H9 (cell line): Measurements from ENCODE around the gene TESK1. TPM values are rescaled to one million over a fixed set of nuclear protein-coding genes. Genes with fewer than 3 reads are reported as not detected.

Experiments used
- DNase-seq: peaks from one replicate; pipeline ENCODE4 v3.0.0-alpha.2; 2017
- H2AFZ ChIP-seq: one replicate; pipeline ENCODE4 v1.6.1; 2013; ENCODE audit warnings: mild to moderate bottlenecking, low read length, control low read depth, moderate library complexity
- H2AK5ac ChIP-seq: 2 replicates; pipeline ENCODE4 v1.6.1; 2013; ENCODE audit warnings: low read length, control low read depth, mixed read lengths; ENCODE audit not compliant: insufficient read length
- H2BK120ac ChIP-seq: one replicate; pipeline ENCODE4 v1.6.1; 2013; ENCODE audit warnings: low read depth, mild to moderate bottlenecking, low read length, control low read depth, inconsistent platforms; ENCODE audit not compliant: poor library complexity, severe bottlenecking
- H2BK12ac ChIP-seq: 2 replicates; pipeline ENCODE4 v1.6.1; 2013; ENCODE audit warnings: low read length, control low read depth, mixed read lengths, low read depth; ENCODE audit not compliant: insufficient read length
- H2BK15ac ChIP-seq: 2 replicates; pipeline ENCODE4 v1.6.1; 2013; ENCODE audit warnings: low read depth, low read length, control low read depth
- H2BK20ac ChIP-seq: one replicate; pipeline ENCODE4 v1.6.1; 2013; ENCODE audit warnings: low read depth, mild to moderate bottlenecking, low read length, control low read depth, inconsistent platforms; ENCODE audit not compliant: poor library complexity, severe bottlenecking
- H2BK5ac ChIP-seq: 2 replicates; pipeline ENCODE4 v1.6.1; 2013; ENCODE audit warnings: low read length, control low read depth, mixed read lengths; ENCODE audit not compliant: insufficient read length
- H3K14ac ChIP-seq: 2 replicates; pipeline ENCODE4 v1.6.1; 2013; ENCODE audit warnings: low read length, control low read depth; ENCODE audit not compliant: insufficient read depth
- H3K18ac ChIP-seq: 2 replicates; pipeline ENCODE4 v1.6.1; 2013; ENCODE audit warnings: low read depth, mild to moderate bottlenecking, mixed read lengths, low read length, control low read depth; ENCODE audit not compliant: insufficient read length
- H3K23ac ChIP-seq: 2 replicates; pipeline ENCODE4 v1.6.1; 2013; ENCODE audit warnings: low read length, control low read depth, mixed read lengths, low read depth; ENCODE audit not compliant: insufficient read length
- H3K23me2 ChIP-seq: 2 replicates; pipeline ENCODE4 v1.6.1; 2013; ENCODE audit warnings: low read depth, mild to moderate bottlenecking, mixed read lengths, low read length, control low read depth; ENCODE audit not compliant: insufficient read length, poor library complexity, severe bottlenecking
- H3K27ac ChIP-seq: 2 replicates; pipeline ENCODE4 v1.5.1; 2013; ENCODE audit warnings: low read length, control low read depth, mixed read lengths, low read depth; ENCODE audit not compliant: insufficient read length
- H3K27me3 ChIP-seq: 2 replicates; pipeline ENCODE4 v1.6.1; 2013; ENCODE audit warnings: low read length, control low read depth, inconsistent platforms; ENCODE audit not compliant: insufficient read depth
- H3K4ac ChIP-seq: 2 replicates; pipeline ENCODE4 v1.6.1; 2013; ENCODE audit warnings: low read depth, mild to moderate bottlenecking, control low read depth, inconsistent platforms, low read length, moderate library complexity
- H3K4me1 ChIP-seq: 2 replicates; pipeline ENCODE4 v1.6.1; 2013; ENCODE audit warnings: low read length, control low read depth, inconsistent platforms; ENCODE audit not compliant: insufficient read depth
- H3K4me2 ChIP-seq: 2 replicates; pipeline ENCODE4 v1.6.1; 2013; ENCODE audit warnings: low read length, control low read depth, mixed read lengths; ENCODE audit not compliant: insufficient read length, insufficient read depth
- H3K56ac ChIP-seq: 2 replicates; pipeline ENCODE4 v1.6.1; 2013; ENCODE audit warnings: low read depth, mild to moderate bottlenecking, mixed read lengths, low read length, control low read depth; ENCODE audit not compliant: insufficient read length
- H3K79me1 ChIP-seq: 2 replicates; pipeline ENCODE4 v1.6.1; 2013; ENCODE audit warnings: low read depth, mild to moderate bottlenecking, moderate library complexity, low read length, control low read depth, inconsistent platforms; ENCODE audit not compliant: insufficient read depth, poor library complexity, severe bottlenecking
- H3K79me2 ChIP-seq: 2 replicates; pipeline ENCODE4 v1.6.1; 2013; ENCODE audit warnings: low read length, control low read depth, inconsistent platforms; ENCODE audit not compliant: insufficient read depth
- H3K9ac ChIP-seq: 2 replicates; pipeline ENCODE4 v1.6.1; 2013; ENCODE audit warnings: low read length, control low read depth, mixed read lengths; ENCODE audit not compliant: insufficient read length; ENCODE audit errors: extremely low read depth
- H3K9me3 ChIP-seq: one replicate; pipeline ENCODE4 v1.6.1; 2013; ENCODE audit warnings: low read depth, low read length, inconsistent platforms; ENCODE audit not compliant: control insufficient read depth
- H3T11ph ChIP-seq: one replicate; pipeline ENCODE4 v1.6.1; 2013; ENCODE audit warnings: mild to moderate bottlenecking, low read length, control low read depth, inconsistent platforms
- H4K20me1 ChIP-seq: one replicate; pipeline ENCODE4 v1.6.1; 2013; ENCODE audit not compliant: control insufficient read depth, insufficient read length, insufficient read depth
- H4K5ac ChIP-seq: 2 replicates; pipeline ENCODE4 v1.6.1; 2013; ENCODE audit warnings: low read depth, mild to moderate bottlenecking, mixed read lengths, low read length, control low read depth; ENCODE audit not compliant: insufficient read length
- H4K8ac ChIP-seq: replicated peaks from 2 replicates; pipeline ENCODE4 v1.6.1; 2013; ENCODE audit warnings: low read length, control low read depth, mixed read lengths, low read depth; ENCODE audit not compliant: insufficient read length
- H4K91ac ChIP-seq: 2 replicates; pipeline ENCODE4 v1.6.1; 2013; ENCODE audit warnings: low read depth, mild to moderate bottlenecking, moderate library complexity, mixed read lengths, low read length, control low read depth; ENCODE audit not compliant: insufficient read length
- H3K27ac Mint-ChIP-seq, 3 experiments: 2 replicates in 2 of 3; 3 replicates in 1 of 3; pipeline ENCODE4 v1.8.0; 2020 to 2021; ENCODE audit warnings: mixed read lengths in 3 of 3, mild to moderate bottlenecking in 1 of 3, moderate library complexity in 1 of 3
- H3K27me3 Mint-ChIP-seq: 2 replicates; pipeline ENCODE4 v1.8.0; 2021; ENCODE audit warnings: low read depth, mild to moderate bottlenecking, moderate library complexity, mixed read lengths
- H3K36me3 Mint-ChIP-seq, 3 experiments: 2 replicates in 2 of 3; 3 replicates in 1 of 3; pipeline ENCODE4 v1.8.0; 2020 to 2021; ENCODE audit warnings: low read depth in 3 of 3, mixed read lengths in 3 of 3; ENCODE audit not compliant: insufficient read depth in 1 of 3
- H3K4me1 Mint-ChIP-seq, 2 experiments: 2 replicates each; pipeline ENCODE4 v1.8.0; 2020; ENCODE audit warnings: mixed read lengths in 2 of 2
- H3K4me3 Mint-ChIP-seq, 2 experiments: 2 replicates in 1 of 2; 3 replicates in 1 of 2; pipeline ENCODE4 v1.8.0; 2020 to 2021; ENCODE audit warnings: mild to moderate bottlenecking in 2 of 2, mixed read lengths in 2 of 2, moderate library complexity in 1 of 2
- H3K9me3 Mint-ChIP-seq, 2 experiments: 2 replicates in 1 of 2; 3 replicates in 1 of 2; pipeline ENCODE4 v1.8.0; 2020; ENCODE audit warnings: mild to moderate bottlenecking in 2 of 2, mixed read lengths in 2 of 2, moderate library complexity in 1 of 2
- WGBS: extraction: QIAGEN DNeasy Blood & Tissue Kit; methylation state at CpG from one replicate; pipeline ENCODE4 v1.1.7; 2013; ENCODE audit warnings: missing lambda C conversion rate, low lambda C conversion rate, mixed read lengths; ENCODE audit not compliant: insufficient read length; ENCODE audit errors: extremely low coverage; 5-methylcytosine and 5-hydroxymethylcytosine counted together
- total RNA-seq: library from RNA; stranded (reverse); gene quantifications from 2 replicates; pipeline ENCODE4 v1.2.1, GENCODE V29; 2021
- TF ChIP-seq, protein P1 (sequence below): fragments of 200-600 bp; sonication (generic); conservative IDR thresholded peaks from 3 replicates; pipeline ENCODE4 v1.8.0; 2021; ENCODE audit warnings: antibody characterized with exemption, mild to moderate bottlenecking

The TESK1 gene
- total RNA-seq, 1 experiment from 2014 or later: 28.6 TPM

DNA sequence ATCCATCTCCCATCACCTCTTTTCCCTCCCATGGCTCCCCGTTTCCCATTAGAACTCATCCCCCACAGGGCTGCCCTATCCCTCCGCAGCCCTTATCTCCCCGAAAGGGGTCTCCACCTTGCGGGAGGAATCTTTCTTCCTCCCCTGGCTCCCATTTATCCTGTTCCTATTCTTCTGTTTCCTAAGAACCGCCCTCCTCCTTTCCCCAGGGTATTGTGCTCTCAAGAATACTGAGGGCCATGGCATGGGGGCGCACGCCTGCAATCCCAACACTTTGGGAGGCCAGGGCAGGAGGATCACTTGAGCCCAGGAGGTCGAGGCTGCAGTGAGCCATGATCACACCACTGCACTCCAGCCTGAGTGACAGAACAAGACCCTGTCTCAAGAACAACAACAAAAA lies 12.5 kb downstream of the TESK1 start:
- Mint-ChIP-seq H3K36me3 (no peaks in the 10 kb centered on the region), H3K27ac (no peak overlapping the region), H3K9me3 (no peaks in the 10 kb centered on the region; a peak in 1 of 5 replicates), H3K27me3 (peaks cover 42% of the 10 kb centered on the region), H3K4me3 (peak overlapping the region; percentile 76 to 79), H3K4me1 (peaks cover 15 to 18% of the 10 kb centered on the region in 2 experiments)
- Histone ChIP-seq H3K18ac (no peak overlapping the region), H4K91ac (no peak overlapping the region), H2BK20ac (no peak overlapping the region), H3K27ac (no peak overlapping the region), H2AFZ (peak overlapping the region; percentile 69), H3K79me2 (no peaks in the 10 kb centered on the region), H3K9ac (no peak overlapping the region), H3K27me3 (peaks cover 4% of the 10 kb centered on the region; the same call in 1 of the 2 replicates), H3T11ph (no peak overlapping the region), H3K9me3 (no peaks in the 10 kb centered on the region), H3K4me1 (no peaks in the 10 kb centered on the region; the same call in 1 of the 2 replicates), H2AK5ac (no peak overlapping the region), H4K5ac (no peak overlapping the region), H3K23ac (no peak overlapping the region), H3K23me2 (peaks cover 13% of the 10 kb centered on the region), H3K14ac (no peak overlapping the region), H2BK15ac (no peak overlapping the region), H3K4me2 (peak overlapping the region; percentile 77), H4K8ac (peak overlapping the region; percentile 50), H3K56ac (no peak overlapping the region), H2BK5ac (no peak overlapping the region), H3K4ac (no peak overlapping the region), H3K79me1 (no peaks in the 10 kb centered on the region), H2BK120ac (no peak overlapping the region), H2BK12ac (no peak overlapping the region), H4K20me1 (no peaks in the 10 kb centered on the region)
- DNase-seq: no peak
- TF ChIP-seq, protein P1, sequence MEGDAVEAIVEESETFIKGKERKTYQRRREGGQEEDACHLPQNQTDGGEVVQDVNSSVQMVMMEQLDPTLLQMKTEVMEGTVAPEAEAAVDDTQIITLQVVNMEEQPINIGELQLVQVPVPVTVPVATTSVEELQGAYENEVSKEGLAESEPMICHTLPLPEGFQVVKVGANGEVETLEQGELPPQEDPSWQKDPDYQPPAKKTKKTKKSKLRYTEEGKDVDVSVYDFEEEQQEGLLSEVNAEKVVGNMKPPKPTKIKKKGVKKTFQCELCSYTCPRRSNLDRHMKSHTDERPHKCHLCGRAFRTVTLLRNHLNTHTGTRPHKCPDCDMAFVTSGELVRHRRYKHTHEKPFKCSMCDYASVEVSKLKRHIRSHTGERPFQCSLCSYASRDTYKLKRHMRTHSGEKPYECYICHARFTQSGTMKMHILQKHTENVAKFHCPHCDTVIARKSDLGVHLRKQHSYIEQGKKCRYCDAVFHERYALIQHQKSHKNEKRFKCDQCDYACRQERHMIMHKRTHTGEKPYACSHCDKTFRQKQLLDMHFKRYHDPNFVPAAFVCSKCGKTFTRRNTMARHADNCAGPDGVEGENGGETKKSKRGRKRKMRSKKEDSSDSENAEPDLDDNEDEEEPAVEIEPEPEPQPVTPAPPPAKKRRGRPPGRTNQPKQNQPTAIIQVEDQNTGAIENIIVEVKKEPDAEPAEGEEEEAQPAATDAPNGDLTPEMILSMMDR: no peak
- WGBS: no CpG with 5 or more reads among the region's 8 CpGs
